ENCODE results near the gene IGFLR1. TPM values are rescaled to one million over a fixed set of nuclear protein-coding genes. Genes with fewer than 3 reads are reported as not detected.

IGFLR1 gene
- polyA plus RNA-seq, 1 of the 3 experiments (the other 2 are of a cell fraction), result 5.6 TPM

GRCh38 chr19:35789195-35789977 is 47.1 kb upstream of the IGFLR1 start (continued):
- no peak for TF ChIP-seq IRF3 (IDR thresholded peaks at IDR 0.05; ENCODE audit: low read depth, low read length)
- no peak for TF ChIP-seq YY1 (IDR thresholded peaks at IDR 0.05; ENCODE audit: low read depth)
- TF ChIP-seq EP300 (IDR thresholded peaks at IDR 0.05; ENCODE audit: borderline replicate concordance in 1 of 2, low read depth in 1 of 2, low read length in 1 of 2), result no peak
- no peak for TF ChIP-seq CHD2 (IDR thresholded peaks at IDR 0.05; ENCODE audit: low read length, partially characterized antibody)
- TF ChIP-seq GATA2 (CRISPR knock-in tag; IDR thresholded peaks at IDR 0.05), result no peak
- no peak for TF ChIP-seq PBX3 (IDR thresholded peaks at IDR 0.05)
- TF ChIP-seq USF2 (IDR thresholded peaks at IDR 0.05; ENCODE audit: borderline replicate concordance, low read depth, low read length), result no peak
- no peak for TF ChIP-seq EZH2phosphoT487 (IDR thresholded peaks at IDR 0.05; ENCODE audit: borderline replicate concordance, low read depth)
- no peak for TF ChIP-seq ELF1 (IDR thresholded peaks at IDR 0.05)

GRCh38 chr19:35788205-35788960 is 46.1 kb upstream of the IGFLR1 start:
- Histone ChIP-seq H4K20me1 (ENCODE audit: insufficient read depth) (no peaks in the 10 kb centered on the region), H3K4me1 (ENCODE audit: control insufficient read depth in 1 of 2, insufficient read depth in 2 of 2, low read depth in 1 of 2, low read length in 1 of 2) (no peaks in the 10 kb centered on the region), H3K79me2 (ENCODE audit: insufficient read depth) (no peaks in the 10 kb centered on the region), H2AFZ (ENCODE audit: low read depth) (no peak overlapping the region), H3K9ac (no peak overlapping the region), H3K9me3 (no peaks in the 10 kb centered on the region), H3K4me3 (ENCODE audit: low read depth in 2 of 2, low read length in 1 of 2) (no peak overlapping the region), H3F3A (replicated peaks; ENCODE audit: insufficient read depth) (no peaks in the 10 kb centered on the region), H3K9me2 (no peaks in the 10 kb centered on the region), H3K27me3 (ENCODE audit: insufficient read depth) (no peaks in the 10 kb centered on the region), H3K4me2 (no peak overlapping the region), H3K27ac (ENCODE audit: low read depth in 2 of 2, low read length in 1 of 2) (no peak overlapping the region), H3K36me3 (replicated peaks in 1 of 2; ENCODE audit: control insufficient read depth in 1 of 2, insufficient read depth in 2 of 2, low read length in 1 of 2) (peaks cover 0 to 3% of the 10 kb centered on the region in 2 experiments)
- no peak for TF ChIP-seq NRF1 (IDR thresholded peaks at IDR 0.05; ENCODE audit: low read depth, low read length)
- TF ChIP-seq EZH2phosphoT487 (IDR thresholded peaks at IDR 0.05; ENCODE audit: borderline replicate concordance, low read depth), result no peak
- no peak for TF ChIP-seq MAX (IDR thresholded peaks at IDR 0.05; ENCODE audit: low read depth)
- no peak for TF ChIP-seq TAF1 (IDR thresholded peaks at IDR 0.05; ENCODE audit: borderline replicate concordance, low read depth, low read length)
- TF ChIP-seq CTCF (IDR thresholded peaks at IDR 0.05), result no peak
- no peak for TF ChIP-seq FOXJ3 (CRISPR knock-in tag; IDR thresholded peaks at IDR 0.05)
- no peak for TF ChIP-seq USF1 (IDR thresholded peaks at IDR 0.05; ENCODE audit: borderline replicate concordance, low read depth)
- no peak for TF ChIP-seq JUND (IDR thresholded peaks at IDR 0.05)
- no peak for TF ChIP-seq MEF2A (IDR thresholded peaks at IDR 0.05; ENCODE audit: borderline replicate concordance, low read depth)
- no peak for TF ChIP-seq GABPA (IDR thresholded peaks at IDR 0.05; ENCODE audit: low read depth)
- TF ChIP-seq CHD2 (IDR thresholded peaks at IDR 0.05; ENCODE audit: low read length, partially characterized antibody), result no peak
- no peak for TF ChIP-seq FOSL2 (IDR thresholded peaks at IDR 0.05; ENCODE audit: borderline replicate concordance, low read depth)
- ChIA-PET CTCF (interaction anchor here (1.9 kb wide), 1 partner anchor 31 kb away, joined by 6 read pairs; no protein-coding TSS in a partner anchor), POLR2A (interaction anchor here (0.6 kb wide), 2 partner anchors 10 to 22 kb away, joined by 3 to 4 read pairs; no protein-coding TSS in a partner anchor)
- DNase-seq, result no peak
- 75% methylated on average over 10 of the region's 12 CpGs for WGBS (ENCODE audit: low lambda C conversion rate)
